ENCODE results near the gene ABCA10. TPM values are rescaled to one million over a fixed set of nuclear protein-coding genes. Genes with fewer than 3 reads are reported as not detected.

ABCA10 gene
- total and polyA plus RNA-seq, 2 experiments from 2014 or later = not detected

- DNase-seq (ENCODE audit: low spot score) (no peak), ATAC-seq (no peak)
- Histone ChIP-seq H3K27me3 (ENCODE audit: insufficient read depth) (no peaks in the 10 kb centered on the region), H3K9me2 (ENCODE audit: insufficient read depth) (no peaks in the 10 kb centered on the region), H3K79me2 (replicated peaks; ENCODE audit: insufficient read depth) (no peaks in the 10 kb centered on the region), H3F3A (replicated peaks; ENCODE audit: low read depth) (no peaks in the 10 kb centered on the region), H3K4me1 (ENCODE audit: insufficient read depth) (no peaks in the 10 kb centered on the region), H3K36me3 (ENCODE audit: insufficient read depth) (no peaks in the 10 kb centered on the region), H3K27ac (ENCODE audit: low read depth) (no peak overlapping the region), H2AFZ (no peak overlapping the region), H3K4me2 (no peak overlapping the region), H4K20me1 (replicated peaks; ENCODE audit: insufficient read depth) (no peaks in the 10 kb centered on the region), H3K4me3 (no peak overlapping the region)
- Mint-ChIP-seq H3K9me3 (no peaks in the 10 kb centered on the region), H3K27me3 (ENCODE audit: insufficient read depth, low read depth, poor library complexity) (no peaks in the 10 kb centered on the region), H3K27ac (no peak overlapping the region), H3K36me3 (ENCODE audit: low read depth) (no peaks in the 10 kb centered on the region), H3K4me1 (no peaks in the 10 kb centered on the region), H3K4me3 (no peak overlapping the region)
- TF ChIP-seq JUNB (IDR thresholded peaks at IDR 0.05; ENCODE audit: unreplicated experiment) = no peak
These were observed 25.6 kb upstream of the ABCA10 start for GRCh38 chr17:69254187-69254586.

- no peaks in the 10 kb centered on the region for H3K36me3 ChIP-seq (ENCODE audit: insufficient read depth)
- no peaks in the 10 kb centered on the region for H3K36me3 Mint-ChIP-seq (ENCODE audit: low read depth)
- ATAC-seq = no peak
- H3K4me2 ChIP-seq = no peak overlapping the region
- H3F3A ChIP-seq (replicated peaks; ENCODE audit: low read depth) = no peaks in the 10 kb centered on the region
- H3K4me1 Mint-ChIP-seq = no peaks in the 10 kb centered on the region
- H4K20me1 ChIP-seq (replicated peaks; ENCODE audit: insufficient read depth) = no peaks in the 10 kb centered on the region
- no peaks in the 10 kb centered on the region for H3K9me2 ChIP-seq (ENCODE audit: insufficient read depth)
- H3K4me3 ChIP-seq = no peak overlapping the region
- DNase-seq (ENCODE audit: low spot score) = no peak
- H3K9me3 Mint-ChIP-seq = no peaks in the 10 kb centered on the region
- no peaks in the 10 kb centered on the region for H3K4me1 ChIP-seq (ENCODE audit: insufficient read depth)
- H2AFZ ChIP-seq = no peak overlapping the region
- H3K27me3 Mint-ChIP-seq (ENCODE audit: insufficient read depth, low read depth, poor library complexity) = no peaks in the 10 kb centered on the region
- no peaks in the 10 kb centered on the region for H3K27me3 ChIP-seq (ENCODE audit: insufficient read depth)
- no peak overlapping the region for H3K27ac ChIP-seq (ENCODE audit: low read depth)
- H3K27ac Mint-ChIP-seq = no peak overlapping the region
- H3K79me2 ChIP-seq (replicated peaks; ENCODE audit: insufficient read depth) = no peaks in the 10 kb centered on the region
- H3K4me3 Mint-ChIP-seq = no peak overlapping the region
- TF ChIP-seq POLR2AphosphoS5 (IDR thresholded peaks at IDR 0.05; ENCODE audit: low read depth) (no peak), ZNF462 (CRISPR knock-in tag; IDR thresholded peaks at IDR 0.05) (no peak), ZNF114 (CRISPR knock-in tag; IDR thresholded peaks at IDR 0.05) (no peak), ZNF331 (CRISPR knock-in tag; IDR thresholded peaks at IDR 0.05; ENCODE audit: low read depth) (no peak), REST (IDR thresholded peaks at IDR 0.05; ENCODE audit: unreplicated experiment) (no peak), STAT1 (IDR thresholded peaks at IDR 0.05; ENCODE audit: unreplicated experiment) (no peak), ETS1 (IDR thresholded peaks at IDR 0.05) (no peak), NANOG (IDR thresholded peaks at IDR 0.05; ENCODE audit: borderline replicate concordance) (no peak), EZH2phosphoT487 (IDR thresholded peaks at IDR 0.05; ENCODE audit: unreplicated experiment) (no peak), CREB1 (CRISPR knock-in tag; IDR thresholded peaks at IDR 0.05; ENCODE audit: low read depth) (no peak)
These were observed 22.0 kb upstream of the ABCA10 start for GRCh38 chr17:69250641-69251040.
